H1 (cell line): ENCODE data around the gene ARMH3. TPM values are rescaled to one million over a fixed set of nuclear protein-coding genes. Genes with fewer than 3 reads are reported as not detected.

Experiments
- CTCF ChIA-PET: fragments of 300-600 bp; sonication (Branson Sonifier 250); formaldehyde crosslinking; loops from one replicate; lab custom pipeline; 2021; ENCODE audit not compliant: partially characterized antibody; lab: Charles Lee
- POLR2A ChIA-PET: fragments of 300-600 bp; sonication (Branson Sonifier 250); formaldehyde crosslinking; loops from one replicate; lab custom pipeline; 2021; ENCODE audit warnings: inconsistent platforms; ENCODE audit not compliant: partially characterized antibody; lab: Charles Lee
- DNase-seq, 2 experiments: peaks; one replicate each; pipeline versions ENCODE4 v3.0.0 to v3.0.0-alpha.2; 2010 to 2022; ENCODE audit warnings: low spot score in 2 of 2, low read depth in 1 of 2, mixed read lengths in 1 of 2
- FAIRE-seq: peaks from 2 replicates; lab custom pipeline; 2011; peaks lifted over from hg19 to GRCh38; lab: Jason Lieb, UNC
- H2AFZ ChIP-seq: 2 replicates; pipeline ENCODE4 v1.8.1; 2012; ENCODE audit warnings: low read length, inconsistent platforms
- H2AK5ac ChIP-seq: 2 replicates; pipeline ENCODE4 v1.6.1; 2013; ENCODE audit warnings: low read depth, low read length
- H2BK120ac ChIP-seq: replicated peaks from 2 replicates; pipeline ENCODE3; 2013; ENCODE audit warnings: low read depth, low read length, inconsistent platforms
- H2BK12ac ChIP-seq: 2 replicates; pipeline ENCODE4 v1.6.1; 2013; ENCODE audit warnings: low read depth, low read length
- H2BK15ac ChIP-seq: 2 replicates; pipeline ENCODE4 v1.6.1; 2013; ENCODE audit warnings: low read length
- H2BK20ac ChIP-seq: 2 replicates; pipeline ENCODE4 v1.6.1; 2013; ENCODE audit warnings: low read length
- H2BK5ac ChIP-seq: 2 replicates; pipeline ENCODE4 v1.6.1; 2013; ENCODE audit warnings: low read depth, low read length
- H3K14ac ChIP-seq: 2 replicates; pipeline ENCODE4 v1.6.1; 2013; ENCODE audit warnings: inconsistent platforms; ENCODE audit not compliant: insufficient read length
- H3K18ac ChIP-seq: 2 replicates; pipeline ENCODE4 v1.6.1; 2013; ENCODE audit warnings: low read length; ENCODE audit errors: extremely low read depth
- H3K23ac ChIP-seq: 2 replicates; pipeline ENCODE4 v1.6.1; 2013; ENCODE audit warnings: inconsistent platforms; ENCODE audit not compliant: insufficient read length
- H3K23me2 ChIP-seq: 2 replicates; pipeline ENCODE4 v1.6.1; 2013; ENCODE audit warnings: low read depth, low read length
- H3K27ac ChIP-seq: 2 replicates; pipeline ENCODE4 v1.6.1; 2011; ENCODE audit warnings: low read depth, low read length, inconsistent platforms
- H3K27me3 ChIP-seq, 4 experiments: replicated peaks in 1 of 4; 1 replicate in 1 of 4; 2 replicates in 3 of 4; pipeline versions ENCODE4 v1.6.1 to v1.8.1; 2011 to 2013; ENCODE audit warnings: low read length in 3 of 4, mild to moderate bottlenecking in 3 of 4, inconsistent platforms in 2 of 4, mixed read lengths in 2 of 4, moderate library complexity in 1 of 4; ENCODE audit not compliant: control insufficient read depth in 3 of 4, insufficient read depth in 3 of 4; ENCODE audit errors: extremely low read depth in 1 of 4
- H3K36me3 ChIP-seq, 4 experiments: 2 replicates each; pipeline versions ENCODE4 v1.6.1 to v1.8.1; 2011 to 2013; ENCODE audit warnings: mild to moderate bottlenecking in 4 of 4, low read length in 3 of 4, moderate library complexity in 2 of 4, control low read depth in 1 of 4, inconsistent platforms in 1 of 4; ENCODE audit not compliant: insufficient read depth in 4 of 4, control insufficient read depth in 2 of 4
- H3K4ac ChIP-seq: replicated peaks from 2 replicates; pipeline ENCODE3; 2013; ENCODE audit warnings: low read length, low read depth, mixed read lengths, inconsistent platforms; ENCODE audit not compliant: insufficient read length
- H3K4me1 ChIP-seq, 4 experiments: replicated peaks in 1 of 4; 1 replicate in 1 of 4; 2 replicates in 3 of 4; pipeline versions ENCODE4 v1.6.1 to v1.8.1; 2011 to 2013; ENCODE audit warnings: low read length in 3 of 4, inconsistent platforms in 2 of 4, mixed read lengths in 1 of 4; ENCODE audit not compliant: insufficient read depth in 4 of 4, control insufficient read depth in 3 of 4
- H3K4me2 ChIP-seq, 2 experiments: 2 replicates each; pipeline versions ENCODE4 v1.6.1 to v1.8.1; 2011 to 2013; ENCODE audit warnings: low read depth in 2 of 2, low read length in 2 of 2, control low read depth in 1 of 2, inconsistent platforms in 1 of 2, mild to moderate bottlenecking in 1 of 2; ENCODE audit not compliant: insufficient read depth in 1 of 2
- H3K4me3 ChIP-seq, 4 experiments: fragments of 200-600, 300-600 bp in 1 of 4; sonication (generic), shearing (Covaris generic), sonication (Bioruptor Twin) in 1 of 4; 2 replicates each; pipeline versions ENCODE4 v1.5.1 to v1.8.1; 2011 to 2016; ENCODE audit warnings: low read length in 4 of 4, low read depth in 3 of 4, control low read depth in 2 of 4, inconsistent platforms in 2 of 4, mild to moderate bottlenecking in 2 of 4, mixed read lengths in 1 of 4, moderate library complexity in 1 of 4; ENCODE audit not compliant: insufficient read depth in 2 of 4; ENCODE audit errors: extremely low read depth in 1 of 4
- H3K56ac ChIP-seq: replicated peaks from 2 replicates; pipeline ENCODE3; 2013; ENCODE audit warnings: low read depth, mild to moderate bottlenecking, mixed read lengths, low read length, inconsistent platforms; ENCODE audit not compliant: insufficient read length
- H3K79me1 ChIP-seq: 2 replicates; pipeline ENCODE4 v1.6.1; 2013; ENCODE audit warnings: low read depth, low read length, control low read depth
- H3K79me2 ChIP-seq, 2 experiments: 2 replicates each; pipeline versions ENCODE4 v1.6.1 to v1.8.1; 2012 to 2013; ENCODE audit warnings: low read length in 2 of 2, mild to moderate bottlenecking in 2 of 2, inconsistent platforms in 1 of 2; ENCODE audit not compliant: insufficient read depth in 2 of 2, control insufficient read depth in 1 of 2
- H3K9ac ChIP-seq, 4 experiments: replicated peaks in 1 of 4; 1 replicate in 1 of 4; 2 replicates in 3 of 4; pipeline versions ENCODE4 v1.6.1 to v1.8.1; 2011 to 2013; ENCODE audit warnings: low read depth in 3 of 4, low read length in 3 of 4, control low read depth in 2 of 4, mild to moderate bottlenecking in 2 of 4, moderate library complexity in 2 of 4, inconsistent platforms in 1 of 4; ENCODE audit errors: extremely low read depth in 1 of 4
- H3K9me3 ChIP-seq, 2 experiments: 2 replicates each; pipeline versions ENCODE4 v1.6.1 to v1.8.1; 2012 to 2013; ENCODE audit warnings: mild to moderate bottlenecking in 2 of 2, moderate library complexity in 2 of 2, control low read depth in 1 of 2, inconsistent platforms in 1 of 2, low read depth in 1 of 2, low read length in 1 of 2, mixed read lengths in 1 of 2; ENCODE audit not compliant: insufficient read depth in 2 of 2
- H4K20me1 ChIP-seq, 2 experiments: replicated peaks in 1 of 2; 2 replicates each; pipeline versions ENCODE3 to v1.8.1; 2011 to 2013; ENCODE audit warnings: inconsistent platforms in 2 of 2, low read length in 2 of 2, mild to moderate bottlenecking in 1 of 2; ENCODE audit not compliant: insufficient read depth in 2 of 2, control insufficient read depth in 1 of 2
- H4K5ac ChIP-seq: 2 replicates; pipeline ENCODE4 v1.6.1; 2013; ENCODE audit warnings: low read length, low read depth, mixed read lengths, inconsistent platforms; ENCODE audit not compliant: insufficient read length
- H4K8ac ChIP-seq: 2 replicates; pipeline ENCODE4 v1.8.0; 2013; ENCODE audit warnings: mild to moderate bottlenecking, moderate library complexity, low read length, inconsistent platforms; ENCODE audit not compliant: insufficient read depth; ENCODE audit errors: extremely low read depth
- H4K91ac ChIP-seq: replicated peaks from 2 replicates; pipeline ENCODE3; 2013; ENCODE audit warnings: low read length, mixed read lengths, inconsistent platforms; ENCODE audit not compliant: insufficient read length
- BRCA1 ChIP-seq: IDR thresholded peaks from 2 replicates; pipeline ENCODE4 v1.6.1; 2012; ENCODE audit warnings: low read depth, low read length, improper control_type of control experiment
- CREB1 ChIP-seq: IDR thresholded peaks from 2 replicates; pipeline ENCODE4 v1.6.1; 2012; ENCODE audit warnings: inconsistent platforms
- CTBP2 ChIP-seq: IDR thresholded peaks from 2 replicates; pipeline ENCODE4 v1.7.0; 2011; ENCODE audit warnings: borderline replicate concordance, mild to moderate bottlenecking, moderate library complexity, mixed read lengths, low read length; ENCODE audit not compliant: insufficient read depth, insufficient read length
- RAD21 ChIP-seq, 2 experiments: IDR thresholded peaks in 1 of 2; conservative IDR thresholded peaks in 1 of 2; 2 replicates each; pipeline ENCODE4 v1.6.1; 2011; ENCODE audit warnings: low read depth in 2 of 2, low read length in 2 of 2, improper control_type of control experiment in 1 of 2, inconsistent platforms in 1 of 2, mild to moderate bottlenecking in 1 of 2, moderate library complexity in 1 of 2
- RBBP5 ChIP-seq: IDR thresholded peaks from 2 replicates; pipeline ENCODE4 v1.7.1; 2012; ENCODE audit warnings: low read depth, mild to moderate bottlenecking, inconsistent platforms, low read length, moderate library complexity, borderline replicate concordance
- SRF ChIP-seq: IDR thresholded peaks from 2 replicates; pipeline ENCODE4 v1.6.1; 2011; ENCODE audit warnings: mild to moderate bottlenecking, low read depth, low read length, moderate library complexity
- TAF7 ChIP-seq: optimal IDR thresholded peaks from 2 replicates; pipeline ENCODE3; 2011; ENCODE audit warnings: low read depth, mild to moderate bottlenecking, inconsistent platforms, low read length, moderate library complexity, borderline replicate concordance
- USF2 ChIP-seq: IDR thresholded peaks from 2 replicates; pipeline ENCODE4 v1.6.1; 2011; ENCODE audit warnings: low read length, improper control_type of control experiment
- WGBS, 2 experiments: shearing (Covaris generic) in 1 of 2; methylation state at CpG; one replicate each; pipeline versions ENCODE4 v1.1.6 to v1.1.7; 2013 to 2015; ENCODE audit warnings: low lambda C conversion rate in 2 of 2, mixed read lengths in 2 of 2, inconsistent platforms in 1 of 2, low coverage in 1 of 2, missing lambda C conversion rate in 1 of 2; ENCODE audit not compliant: insufficient replicate concordance in 2 of 2, insufficient coverage in 1 of 2, insufficient read length in 1 of 2; ENCODE audit errors: extremely low coverage in 1 of 2, missing lambda C conversion rate in 1 of 2; 5-methylcytosine and 5-hydroxymethylcytosine counted together
- polyA plus RNA-seq, 7 experiments: library from polyadenylated mRNA; depleted of rRNA in 3 of 7; stranded (reverse) in 5 of 7; unstranded in 2 of 7; fragments of >200 nt in 5 of 7; fragments of 200-250 nt in 2 of 7; gene quantifications; 1 replicate in 5 of 7; 2 replicates in 1 of 7; 4 replicates in 1 of 7; pipeline versions ENCODE4 v1.2.1 to v1.2.3, GENCODE V29; 2011 to 2013; ENCODE audit warnings: missing spikeins in 2 of 7, mixed read lengths in 2 of 7
- total RNA-seq: library from RNA; stranded (reverse); fragmentation: NEBNext Ultra II Directional; extraction: Animal tissue kit (Norgen Biotek cat#: 25700); gene quantifications from 2 replicates; pipeline ENCODE4 v1.2.1, GENCODE V29; 2021

Gene ARMH3
- total and polyA plus RNA-seq, 2 of the 8 experiments (the other 6 are each of a cell fraction or from before 2014, with no cell fraction given), result 11.6 to 18.3 TPM

- Histone ChIP-seq H2AK5ac (no peak overlapping the region), H3K56ac (no peak overlapping the region), H4K91ac (no peak overlapping the region), H3K9ac (no peak overlapping the region), H3K27me3 (no peaks in the 10 kb centered on the region), H2BK15ac (no peak overlapping the region), H3K4ac (no peak overlapping the region), H3K79me1 (no peaks in the 10 kb centered on the region), H2AFZ (no peak overlapping the region), H3K79me2 (no peaks in the 10 kb centered on the region), H4K8ac (no peak overlapping the region), H2BK12ac (no peak overlapping the region), H3K23ac (no peak overlapping the region), H3K4me2 (no peak overlapping the region), H2BK20ac (no peak overlapping the region), H3K9me3 (no peaks in the 10 kb centered on the region), H3K18ac (no peak overlapping the region), H3K14ac (no peak overlapping the region), H3K4me3 (no peak overlapping the region), H3K4me1 (peaks cover 0 to 2% (median 1%) of the 10 kb centered on the region in 4 experiments; a peak in 2 of 7 replicates), H3K36me3 (peaks cover 0 to 4% (median 0%) of the 10 kb centered on the region in 4 experiments; a peak in 2 of 8 replicates), H2BK5ac (no peak overlapping the region), H2BK120ac (no peak overlapping the region), H4K20me1 (no peaks in the 10 kb centered on the region), H3K27ac (no peak overlapping the region), H3K23me2 (no peaks in the 10 kb centered on the region), H4K5ac (no peak overlapping the region)
- FAIRE-seq (no peak), DNase-seq (no peak)
- no peak for TF ChIP-seq BRCA1
- TF ChIP-seq CTBP2, result no peak
- no peak for TF ChIP-seq RAD21 (IDR thresholded peaks at IDR 0.05 in 1 of 2, conservative IDR thresholded peaks at IDR 0.05 in 1 of 2; ENCODE audit: low read depth in 2 of 2, low read length in 2 of 2)
- no peak for TF ChIP-seq CREB1
- no peak for TF ChIP-seq RBBP5
- no peak for TF ChIP-seq TAF7
- TF ChIP-seq USF2, result no peak
- TF ChIP-seq SRF, result no peak
- ChIA-PET POLR2A (interaction anchor here (0.8 kb wide), 1 partner anchor 72 kb away, joined by 3 read pairs; no protein-coding TSS in a partner anchor), CTCF (interaction anchor here (0.9 kb wide), 1 partner anchor 86 kb away, joined by 4 read pairs; no protein-coding TSS in a partner anchor)
- whole genome bisulfite sequencing, 2 experiments, result 83% methylated on average over 6 of the region's 6 CpGs; no CpG with 5 or more reads in 1 of the 2 experiments
Measured at GRCh38 chr10:101974091-101974971, 81.6 kb downstream of the ARMH3 start.
